ENCODE data around the gene ICA1.
A peak's percentile ranks its signal among the peaks of the same experiment; 100 is the strongest.

The ICA1 gene

GRCh38 chr7:8259586-8260222, 2.3 kb downstream of the ICA1 start:
- no peaks in the 10 kb centered on the region for H3K27me3 ChIP-seq
- H3K4me1 ChIP-seq (ENCODE audit: control insufficient read depth in 1 of 2, insufficient read depth in 1 of 2, low read depth in 1 of 2, low read length in 1 of 2) = peaks cover 23 to 29% of the 10 kb centered on the region in 2 experiments
- no peak overlapping the region for H3K4me3 ChIP-seq (ENCODE audit: low read depth in 1 of 2, low read length in 1 of 2)
- no peaks in the 10 kb centered on the region for H3K9me3 ChIP-seq
- no peak overlapping the region for H3K27ac ChIP-seq
- H3K36me3 ChIP-seq = no peaks in the 10 kb centered on the region
- TF ChIP-seq CTCF (IDR thresholded peaks at IDR 0.05) = no peak

DNA sequence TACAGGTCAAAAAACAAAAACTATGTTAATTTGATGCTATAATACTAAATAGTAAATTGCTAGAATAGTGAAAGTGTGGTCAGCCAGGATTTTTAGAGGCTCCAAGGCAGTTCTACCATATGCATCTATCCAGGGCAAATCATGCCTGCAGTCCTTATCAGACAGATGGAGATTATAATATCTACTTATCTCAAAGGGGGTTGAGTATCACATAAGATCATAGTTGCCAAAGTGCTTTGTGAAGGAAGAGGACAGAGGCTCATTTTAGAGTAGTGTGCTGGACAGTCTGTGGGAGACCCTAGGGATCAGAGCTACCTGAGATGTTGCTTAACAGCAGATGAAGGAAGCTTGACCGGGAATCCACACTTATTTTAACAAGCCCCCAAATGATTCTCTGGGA, 3.2 kb downstream of the ICA1 start:
- no peaks in the 10 kb centered on the region for H3K9me3 ChIP-seq
- no peak for TF ChIP-seq CTCF (IDR thresholded peaks at IDR 0.05)
- H3K27me3 ChIP-seq = no peaks in the 10 kb centered on the region
- no peak overlapping the region for H3K27ac ChIP-seq
- H3K4me3 ChIP-seq (ENCODE audit: low read depth in 1 of 2, low read length in 1 of 2) = no peak overlapping the region
- peaks cover 33 to 39% of the 10 kb centered on the region in 2 experiments for H3K4me1 ChIP-seq (ENCODE audit: control insufficient read depth in 1 of 2, insufficient read depth in 1 of 2, low read depth in 1 of 2, low read length in 1 of 2)
- H3K36me3 ChIP-seq = no peaks in the 10 kb centered on the region

GRCh38 chr7:8258166-8258565, 3.8 kb downstream of the ICA1 start:
- Histone ChIP-seq H3K9me3 (no peaks in the 10 kb centered on the region), H3K27ac (no peak overlapping the region), H3K36me3 (no peaks in the 10 kb centered on the region), H3K4me1 (ENCODE audit: control insufficient read depth in 1 of 2, insufficient read depth in 1 of 2, low read depth in 1 of 2, low read length in 1 of 2) (peaks cover 34 to 41% of the 10 kb centered on the region in 2 experiments), H3K27me3 (no peaks in the 10 kb centered on the region), H3K4me3 (ENCODE audit: low read depth in 1 of 2, low read length in 1 of 2) (no peak overlapping the region)
- TF ChIP-seq CTCF (IDR thresholded peaks at IDR 0.05) = no peak

DNA sequence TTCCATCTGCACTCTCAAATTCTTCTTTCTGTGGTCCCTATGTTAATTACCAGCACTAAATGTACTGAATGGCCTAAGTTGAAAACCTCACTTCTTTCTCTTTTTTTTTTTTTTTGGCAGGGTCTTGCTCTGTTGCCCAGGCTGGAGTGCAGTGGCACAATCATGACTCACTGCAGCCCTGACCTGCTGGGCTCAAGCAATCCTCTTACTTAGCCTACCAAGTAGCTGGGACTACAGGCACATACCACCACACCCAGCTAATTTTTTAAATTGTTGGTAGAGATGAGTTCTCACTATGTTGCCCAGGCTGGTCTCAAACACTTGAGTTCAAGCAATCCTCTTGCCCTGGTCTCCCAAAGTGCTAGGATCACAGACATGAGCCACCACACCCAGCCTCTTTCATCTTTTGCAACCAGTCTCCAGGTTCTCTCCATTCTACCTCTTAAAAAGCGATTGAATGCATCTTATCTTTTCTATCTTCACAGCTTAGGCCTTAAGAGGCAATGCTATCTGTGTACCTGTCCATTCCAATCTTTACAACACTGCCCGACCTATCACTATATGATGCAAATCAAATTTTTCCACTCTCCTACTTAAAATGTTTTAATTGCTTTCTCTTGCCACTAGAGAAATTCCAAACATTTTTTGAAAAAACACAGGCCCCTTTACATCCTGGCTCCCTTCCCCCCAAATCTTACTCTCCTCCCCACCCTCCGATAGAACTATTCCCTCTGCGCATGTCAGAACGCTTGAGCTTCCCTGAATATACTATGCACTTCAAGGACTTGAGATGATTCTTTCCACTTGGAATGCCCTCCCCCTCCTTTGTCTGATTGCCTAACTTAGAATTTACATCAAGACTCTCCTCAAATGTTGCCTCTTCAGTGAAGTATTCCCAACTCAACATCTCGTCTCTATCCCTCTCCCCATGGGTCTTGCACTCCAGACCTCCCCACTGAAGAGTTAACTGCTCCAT, 6.0 kb downstream of the ICA1 start:
- H3K36me3 ChIP-seq = no peaks in the 10 kb centered on the region
- peaks cover 32 to 33% of the 10 kb centered on the region in 2 experiments for H3K4me1 ChIP-seq (ENCODE audit: control insufficient read depth in 1 of 2, insufficient read depth in 1 of 2, low read depth in 1 of 2, low read length in 1 of 2)
- no peak overlapping the region for H3K4me3 ChIP-seq (ENCODE audit: low read depth in 1 of 2, low read length in 1 of 2)
- no peak for TF ChIP-seq CTCF (IDR thresholded peaks at IDR 0.05)
- no peaks in the 10 kb centered on the region for H3K9me3 ChIP-seq
- H3K27ac ChIP-seq = peak overlapping the region; percentile 83
- H3K27me3 ChIP-seq = no peaks in the 10 kb centered on the region

GRCh38 chr7:8254667-8255066, 7.3 kb downstream of the ICA1 start:
- no peak for TF ChIP-seq CTCF (IDR thresholded peaks at IDR 0.05)
- peak overlapping the region; percentile 83 for H3K27ac ChIP-seq

More at GRCh38 chr7:8254667-8255066, 7.3 kb downstream of the ICA1 start:
- H3K36me3 ChIP-seq = no peaks in the 10 kb centered on the region
- peaks cover 29 to 31% of the 10 kb centered on the region in 2 experiments for H3K4me1 ChIP-seq (ENCODE audit: control insufficient read depth in 1 of 2, insufficient read depth in 1 of 2, low read depth in 1 of 2, low read length in 1 of 2)
- H3K27me3 ChIP-seq = no peaks in the 10 kb centered on the region
- no peaks in the 10 kb centered on the region for H3K9me3 ChIP-seq
- H3K4me3 ChIP-seq (ENCODE audit: low read depth in 1 of 2, low read length in 1 of 2) = peak overlapping the region in 1 of 2 experiments; percentile 17

All from neutrophil (primary cell).